Measurements from ENCODE around the gene ZNF750. TPM values are rescaled to one million over a fixed set of nuclear protein-coding genes. Genes with fewer than 3 reads are reported as not detected.

ZNF750 gene
- total RNA-seq, 2 donors from 2014 or later: not detected

DNA sequence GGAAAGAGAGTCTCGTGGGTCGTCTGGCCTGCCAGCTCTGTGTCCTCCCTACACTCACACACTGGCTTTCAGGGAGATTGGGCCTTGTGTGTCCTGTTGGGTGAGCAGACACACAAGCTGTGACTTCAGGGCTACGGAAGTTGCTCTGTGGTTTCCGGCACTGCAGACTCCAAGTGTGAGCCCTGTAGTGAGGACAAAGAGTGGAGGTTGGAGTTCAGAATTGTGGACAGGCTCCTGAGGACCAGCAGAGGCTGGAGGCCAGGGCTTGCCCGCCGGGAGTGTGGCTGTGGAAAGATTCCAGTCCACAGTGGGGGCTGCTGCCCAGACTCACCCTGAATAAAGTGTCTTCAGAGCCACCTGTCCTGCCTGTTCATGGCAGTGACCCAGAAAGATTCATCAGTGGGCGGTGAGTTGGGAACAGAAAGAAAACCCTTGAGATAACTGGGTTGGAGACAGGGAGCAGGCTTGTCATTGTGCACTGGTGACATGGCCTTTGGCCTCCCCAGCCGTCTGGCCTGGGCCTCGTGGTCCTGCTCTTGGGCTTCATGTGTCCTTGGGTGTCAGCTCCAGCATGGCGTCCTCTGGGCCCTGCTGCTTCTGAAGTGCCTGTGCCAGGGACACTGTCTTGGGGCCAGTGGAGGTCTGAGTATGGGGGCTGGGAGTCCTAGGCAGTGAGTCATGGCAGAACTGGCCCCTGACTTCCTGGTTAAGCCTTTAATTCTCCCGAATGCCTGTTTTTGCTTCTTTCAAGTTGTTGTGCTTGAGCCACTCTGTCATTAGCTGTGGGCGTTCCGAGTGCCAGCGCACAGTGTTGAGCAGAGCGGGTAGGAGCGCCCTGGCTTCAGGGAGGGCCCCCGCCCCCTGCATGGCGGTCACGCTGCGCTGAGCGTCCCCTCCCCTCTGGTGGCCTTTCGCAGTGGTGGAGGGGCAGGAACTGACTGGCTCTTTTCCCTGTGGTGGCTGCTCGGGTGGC lies 19.9 kb upstream of the ZNF750 start:
- TF ChIP-seq, protein P1, sequence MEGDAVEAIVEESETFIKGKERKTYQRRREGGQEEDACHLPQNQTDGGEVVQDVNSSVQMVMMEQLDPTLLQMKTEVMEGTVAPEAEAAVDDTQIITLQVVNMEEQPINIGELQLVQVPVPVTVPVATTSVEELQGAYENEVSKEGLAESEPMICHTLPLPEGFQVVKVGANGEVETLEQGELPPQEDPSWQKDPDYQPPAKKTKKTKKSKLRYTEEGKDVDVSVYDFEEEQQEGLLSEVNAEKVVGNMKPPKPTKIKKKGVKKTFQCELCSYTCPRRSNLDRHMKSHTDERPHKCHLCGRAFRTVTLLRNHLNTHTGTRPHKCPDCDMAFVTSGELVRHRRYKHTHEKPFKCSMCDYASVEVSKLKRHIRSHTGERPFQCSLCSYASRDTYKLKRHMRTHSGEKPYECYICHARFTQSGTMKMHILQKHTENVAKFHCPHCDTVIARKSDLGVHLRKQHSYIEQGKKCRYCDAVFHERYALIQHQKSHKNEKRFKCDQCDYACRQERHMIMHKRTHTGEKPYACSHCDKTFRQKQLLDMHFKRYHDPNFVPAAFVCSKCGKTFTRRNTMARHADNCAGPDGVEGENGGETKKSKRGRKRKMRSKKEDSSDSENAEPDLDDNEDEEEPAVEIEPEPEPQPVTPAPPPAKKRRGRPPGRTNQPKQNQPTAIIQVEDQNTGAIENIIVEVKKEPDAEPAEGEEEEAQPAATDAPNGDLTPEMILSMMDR (IDR thresholded peaks at IDR 0.05): no peak
- no peaks in the 10 kb centered on the region for H3K36me3 ChIP-seq
- no peaks in the 10 kb centered on the region for H3K27me3 ChIP-seq
- no peaks in the 10 kb centered on the region for H3K9me3 ChIP-seq
- H3K4me3 ChIP-seq: no peak overlapping the region
- H3K4me1 ChIP-seq: peaks cover 0 to 26% of the 10 kb centered on the region in 2 donors
- H3K27ac ChIP-seq: peak overlapping the region in 1 of 2 donors; percentile 40
- no peak for DNase-seq (ENCODE audit: low spot score)

DNA sequence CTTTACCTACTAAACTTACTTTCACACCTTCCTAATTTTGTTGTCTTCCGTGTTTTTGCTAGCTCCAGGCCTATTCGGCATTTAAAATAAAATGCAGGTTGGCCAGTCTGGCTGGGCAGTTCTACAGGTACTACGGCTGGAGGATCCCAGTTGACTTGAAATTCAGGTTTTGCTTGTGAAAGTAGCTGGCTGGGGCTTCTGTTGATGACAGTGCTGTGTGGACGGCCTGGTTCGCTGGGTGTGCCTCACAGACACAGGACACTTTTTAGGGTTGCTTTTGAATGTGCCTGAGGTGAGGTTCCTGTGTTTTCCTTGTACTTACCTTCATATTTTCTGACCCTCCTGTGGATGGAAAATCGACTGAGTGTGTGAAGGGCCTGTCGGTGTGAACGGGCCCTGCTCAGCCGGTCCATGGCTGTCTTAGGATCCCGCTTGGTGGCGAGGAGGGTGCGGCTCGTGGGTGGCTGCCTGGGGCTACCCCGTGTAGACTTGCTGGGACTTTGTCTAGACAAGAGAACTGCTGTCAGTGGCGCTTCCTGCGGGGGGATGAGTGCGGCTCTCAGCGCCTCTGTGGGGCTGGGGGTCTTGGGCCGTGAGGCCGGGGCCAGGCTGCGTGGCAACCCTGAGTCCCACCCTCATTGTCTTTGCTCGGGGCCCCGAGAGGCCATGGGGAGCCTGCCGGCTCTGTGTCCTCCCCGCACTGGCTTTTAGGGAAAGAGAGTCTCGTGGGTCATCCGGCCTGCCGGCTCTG lies 18.7 kb upstream of the ZNF750 start:
- no peaks in the 10 kb centered on the region for H3K9me3 ChIP-seq
- TF ChIP-seq, protein P1 (IDR thresholded peaks at IDR 0.05): no peak
- no peak overlapping the region for H3K4me3 ChIP-seq
- H3K27ac ChIP-seq: no peak overlapping the region
- H3K36me3 ChIP-seq: no peaks in the 10 kb centered on the region
- H3K4me1 ChIP-seq: peaks cover 0 to 14% of the 10 kb centered on the region in 2 donors
- no peak for DNase-seq (ENCODE audit: low spot score)
- H3K27me3 ChIP-seq: no peaks in the 10 kb centered on the region

DNA sequence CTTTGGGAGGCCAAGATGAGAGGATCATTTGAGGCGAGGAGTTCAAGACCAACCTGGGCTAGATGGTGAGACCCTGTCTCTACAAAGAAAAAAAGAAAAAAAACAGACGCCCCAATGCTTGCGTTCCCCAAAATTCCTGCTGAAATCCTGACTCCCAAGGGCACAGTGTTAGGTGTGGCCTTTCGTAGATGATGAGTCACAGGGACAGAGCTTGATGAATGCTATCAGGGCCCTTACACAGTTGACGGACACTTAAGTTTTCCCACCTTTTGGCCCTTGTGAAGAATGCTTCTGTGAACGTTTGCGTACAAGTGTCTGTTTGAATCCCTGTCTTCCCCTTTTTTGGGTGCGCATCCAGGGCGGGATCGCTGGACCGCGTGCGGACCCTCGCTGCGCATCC lies 16.5 kb upstream of the ZNF750 start:
- TF ChIP-seq, protein P1 (IDR thresholded peaks at IDR 0.05): no peak
- Histone ChIP-seq H3K27ac (no peak overlapping the region), H3K4me3 (no peak overlapping the region), H3K4me1 (peaks cover 0 to 10% of the 10 kb centered on the region in 2 donors), H3K9me3 (no peaks in the 10 kb centered on the region), H3K36me3 (no peaks in the 10 kb centered on the region), H3K27me3 (no peaks in the 10 kb centered on the region)
- no peak for DNase-seq (ENCODE audit: low spot score)

DNA sequence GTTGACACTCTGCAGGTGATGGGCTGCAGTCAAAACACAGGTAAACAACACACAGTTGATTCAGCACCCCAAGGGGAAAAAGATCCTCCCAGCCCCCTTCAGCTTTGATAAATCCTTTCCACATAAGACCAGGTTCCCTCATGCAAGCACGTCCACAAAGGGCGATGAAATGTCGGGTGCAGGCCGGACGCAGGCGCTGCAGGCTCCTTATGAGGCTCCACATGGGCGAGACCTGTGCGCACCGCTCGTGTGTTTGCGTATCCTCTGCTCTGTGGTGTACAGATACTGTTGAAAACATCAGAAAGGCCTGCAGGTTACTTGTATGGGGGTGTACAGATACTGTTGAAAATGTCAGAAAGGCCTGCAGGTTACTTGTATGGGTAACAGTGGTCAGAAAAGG lies 14.4 kb upstream of the ZNF750 start:
- Histone ChIP-seq H3K4me3 (no peak overlapping the region), H3K36me3 (no peaks in the 10 kb centered on the region), H3K9me3 (no peaks in the 10 kb centered on the region), H3K27ac (no peak overlapping the region), H3K27me3 (no peaks in the 10 kb centered on the region), H3K4me1 (no peaks in the 10 kb centered on the region)
- no peak for DNase-seq (ENCODE audit: low spot score)
- TF ChIP-seq, protein P1 (IDR thresholded peaks at IDR 0.05): no peak

DNA sequence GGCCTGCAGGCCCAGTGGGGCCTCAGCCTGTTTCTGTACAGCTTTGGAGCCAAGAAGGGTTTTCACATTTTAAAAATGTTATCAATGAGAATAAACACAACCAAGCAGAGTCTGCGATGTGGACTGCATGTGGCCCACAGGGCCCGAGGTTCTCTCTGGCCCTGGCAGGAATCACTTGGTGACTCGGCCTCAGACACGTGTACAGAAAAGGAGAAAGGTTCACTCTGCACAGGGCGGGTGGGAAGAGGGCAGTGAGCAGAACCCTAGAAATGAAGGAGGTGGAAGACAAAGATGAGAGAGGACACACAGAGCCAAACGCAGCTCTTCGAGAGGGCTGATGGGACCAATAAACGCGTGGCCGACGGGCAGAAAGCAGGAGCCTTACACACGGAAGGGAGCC lies 11.6 kb upstream of the ZNF750 start:
- Histone ChIP-seq H3K36me3 (no peaks in the 10 kb centered on the region), H3K9me3 (no peaks in the 10 kb centered on the region), H3K4me3 (no peak overlapping the region), H3K4me1 (peaks cover 0 to 5% of the 10 kb centered on the region in 2 donors), H3K27me3 (no peaks in the 10 kb centered on the region), H3K27ac (no peak overlapping the region)
- TF ChIP-seq, protein P1 (IDR thresholded peaks at IDR 0.05): no peak
- DNase-seq (ENCODE audit: low spot score): no peak
